GM12873 (cell line): ENCODE results near the gene RANBP1.

ENCODE experiments used
- TF ChIP-seq, protein P1 (sequence below): IDR thresholded peaks from 2 replicates; pipeline ENCODE4 v1.5.1; 2012; ENCODE audit warnings: low read depth, mild to moderate bottlenecking, moderate library complexity, low read length, control low read depth; ENCODE audit not compliant: insufficient read depth; ENCODE audit errors: missing control alignments

The RANBP1 gene

GRCh38 chr22:20106205-20106848, 9.6 kb upstream of the RANBP1 start:
- TF ChIP-seq, protein P1, sequence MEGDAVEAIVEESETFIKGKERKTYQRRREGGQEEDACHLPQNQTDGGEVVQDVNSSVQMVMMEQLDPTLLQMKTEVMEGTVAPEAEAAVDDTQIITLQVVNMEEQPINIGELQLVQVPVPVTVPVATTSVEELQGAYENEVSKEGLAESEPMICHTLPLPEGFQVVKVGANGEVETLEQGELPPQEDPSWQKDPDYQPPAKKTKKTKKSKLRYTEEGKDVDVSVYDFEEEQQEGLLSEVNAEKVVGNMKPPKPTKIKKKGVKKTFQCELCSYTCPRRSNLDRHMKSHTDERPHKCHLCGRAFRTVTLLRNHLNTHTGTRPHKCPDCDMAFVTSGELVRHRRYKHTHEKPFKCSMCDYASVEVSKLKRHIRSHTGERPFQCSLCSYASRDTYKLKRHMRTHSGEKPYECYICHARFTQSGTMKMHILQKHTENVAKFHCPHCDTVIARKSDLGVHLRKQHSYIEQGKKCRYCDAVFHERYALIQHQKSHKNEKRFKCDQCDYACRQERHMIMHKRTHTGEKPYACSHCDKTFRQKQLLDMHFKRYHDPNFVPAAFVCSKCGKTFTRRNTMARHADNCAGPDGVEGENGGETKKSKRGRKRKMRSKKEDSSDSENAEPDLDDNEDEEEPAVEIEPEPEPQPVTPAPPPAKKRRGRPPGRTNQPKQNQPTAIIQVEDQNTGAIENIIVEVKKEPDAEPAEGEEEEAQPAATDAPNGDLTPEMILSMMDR: no peak

- TF ChIP-seq, protein P1: no peak
Observed at GRCh38 chr22:20106849-20107237, 9.1 kb upstream of the RANBP1 start.

GRCh38 chr22:20107471-20107901, 8.4 kb upstream of the RANBP1 start:
- TF ChIP-seq, protein P1: no peak

DNA sequence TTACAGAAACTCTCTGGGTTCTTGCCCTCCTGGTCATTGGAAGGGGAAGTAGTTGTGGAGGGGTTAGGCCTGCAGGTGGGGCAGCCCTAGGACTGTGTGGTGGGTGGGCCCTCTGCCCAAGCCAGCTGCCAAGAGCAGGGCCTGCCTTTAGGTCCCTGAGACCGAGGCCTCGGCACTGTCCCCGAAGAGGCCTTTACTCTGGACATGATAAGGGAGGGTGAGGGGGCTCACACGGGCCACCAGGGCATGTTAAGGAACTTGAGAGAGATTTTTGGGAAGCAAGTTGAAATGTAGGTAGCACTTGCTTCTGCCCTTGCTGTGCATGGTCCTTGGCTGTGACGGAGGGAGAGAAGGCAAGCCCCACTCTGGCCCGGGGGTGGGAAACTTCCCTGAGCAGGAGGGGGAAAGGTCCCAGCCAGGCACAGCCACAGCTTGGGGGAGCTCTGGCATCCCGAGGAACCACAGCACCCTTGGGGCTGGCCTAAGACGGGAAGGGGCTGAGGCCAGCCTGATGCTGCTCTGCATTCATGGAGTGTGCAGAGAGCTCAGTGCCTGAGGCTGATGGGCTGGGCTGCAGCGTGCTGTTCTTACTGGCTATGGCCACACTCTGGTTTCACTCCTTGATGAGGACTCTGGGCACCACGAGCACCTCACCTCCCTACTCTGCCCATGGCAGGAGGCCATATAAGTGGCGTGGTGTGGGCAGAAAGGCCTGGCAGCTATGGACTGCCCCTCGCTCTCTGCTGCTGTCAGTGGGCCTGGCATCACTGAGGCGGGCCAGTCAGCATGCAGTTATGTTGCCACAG, 7.8 kb upstream of the RANBP1 start:
- TF ChIP-seq, protein P1: no peak

DNA sequence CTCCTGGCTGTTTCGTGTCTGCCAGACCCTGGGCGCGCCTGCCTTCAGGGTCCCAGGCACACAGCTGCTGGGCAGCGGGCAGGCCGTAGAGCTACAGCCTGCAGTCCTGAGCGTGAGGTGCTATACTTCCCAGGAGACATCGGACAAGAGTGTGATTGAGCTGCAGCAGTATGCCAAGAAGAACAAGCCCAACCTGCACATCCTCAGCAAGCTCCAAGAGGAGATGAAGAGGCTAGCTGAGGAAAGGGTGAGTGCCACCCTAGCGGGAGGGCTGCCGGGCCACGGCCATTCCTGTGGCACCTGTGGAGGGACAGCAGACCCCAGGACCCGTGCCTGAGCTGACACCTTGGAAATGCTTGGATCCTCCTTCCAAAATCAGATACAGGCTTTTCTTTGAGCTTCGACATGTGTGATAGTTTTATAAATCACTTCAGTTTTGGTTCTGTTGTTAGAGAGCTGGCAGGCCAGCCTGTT, 7.1 kb upstream of the RANBP1 start:
- TF ChIP-seq, protein P1: no peak

GRCh38 chr22:20109411-20110358, 6.2 kb upstream of the RANBP1 start:
- TF ChIP-seq, protein P1: no peak
